Nephron (organoid): ENCODE data around the gene UBE3B.

Experiments
- H3K27ac Mint-ChIP-seq, 3 experiments: 2 replicates each; pipeline ENCODE4 v1.8.0; 2020; ENCODE audit warnings: mixed read lengths in 3 of 3, mild to moderate bottlenecking in 2 of 3, moderate library complexity in 1 of 3
- H3K27me3 Mint-ChIP-seq: 2 replicates; pipeline ENCODE4 v1.8.0; 2021; ENCODE audit warnings: low read depth, mild to moderate bottlenecking, moderate library complexity, mixed read lengths
- H3K36me3 Mint-ChIP-seq: 2 replicates; pipeline ENCODE4 v1.8.0; 2020; ENCODE audit warnings: low read depth, mixed read lengths
- H3K4me1 Mint-ChIP-seq: 2 replicates; pipeline ENCODE4 v1.8.0; 2020; ENCODE audit warnings: mixed read lengths
- H3K4me3 Mint-ChIP-seq, 3 experiments: 2 replicates each; pipeline ENCODE4 v1.8.0; 2020; ENCODE audit warnings: mild to moderate bottlenecking in 3 of 3, mixed read lengths in 3 of 3, moderate library complexity in 2 of 3
- H3K9me3 Mint-ChIP-seq: 2 replicates; pipeline ENCODE4 v1.8.0; 2020; ENCODE audit warnings: mixed read lengths
- CTCF ChIP-seq, 3 experiments: fragments of 200-600 bp; sonication (generic); IDR thresholded peaks; one replicate each; pipeline ENCODE4 v1.5.0; 2021; ENCODE audit warnings: antibody characterized with exemption in 3 of 3; ENCODE audit not compliant: unreplicated experiment in 3 of 3

Gene UBE3B

DNA sequence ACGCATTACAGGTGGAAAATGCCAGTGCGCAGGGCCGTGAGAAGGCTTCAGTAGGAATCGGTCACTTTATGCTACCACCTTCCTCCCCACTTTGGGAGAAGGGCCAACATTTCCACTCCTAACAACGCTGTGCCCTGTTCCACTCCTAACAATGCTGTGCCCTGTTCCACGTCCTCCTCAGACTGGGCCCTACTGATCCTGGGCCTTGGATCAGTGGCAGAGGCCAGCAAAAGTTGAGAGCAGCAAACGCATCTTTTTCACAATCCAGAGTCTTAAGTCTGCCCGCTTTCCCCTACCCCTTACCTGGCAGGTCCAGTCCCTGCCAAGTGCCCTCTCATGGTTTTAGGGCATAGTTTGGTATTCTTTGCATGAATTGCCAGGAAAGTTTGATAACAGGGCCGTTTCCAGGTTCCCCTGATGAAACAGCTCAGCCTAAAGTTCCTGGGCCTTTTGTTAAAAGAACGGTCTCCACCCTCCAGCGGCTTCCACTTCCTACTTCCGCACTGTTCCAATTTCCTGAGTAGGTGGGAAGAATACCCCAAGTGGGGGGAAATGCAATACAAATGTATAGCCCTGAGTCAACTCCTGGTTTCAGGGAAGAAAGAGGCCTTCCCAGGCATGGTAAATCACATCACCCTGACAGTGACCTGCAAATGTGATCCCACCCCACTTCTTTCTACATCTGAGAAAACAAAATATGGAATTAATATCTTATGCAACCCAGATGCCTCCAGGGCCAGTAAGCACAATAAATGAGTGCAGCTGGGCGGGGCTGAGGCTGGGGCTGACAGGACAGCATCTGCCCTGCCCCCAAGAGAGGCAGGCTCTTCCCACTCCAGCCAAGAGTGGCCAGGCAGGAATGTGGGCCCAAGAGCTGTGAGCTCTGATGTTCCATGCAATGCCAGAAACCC, 15.3 kb upstream of the UBE3B start:
- Mint-ChIP-seq H3K4me3 (peak overlapping the region; percentile 37 to 62 (median 51)), H3K36me3 (peaks cover 32% of the 10 kb centered on the region), H3K4me1 (peaks cover 91% of the 10 kb centered on the region), H3K27ac (peak overlapping the region; percentile 93 to 100 (median 99)), H3K9me3 (no peaks in the 10 kb centered on the region), H3K27me3 (no peaks in the 10 kb centered on the region)
- TF ChIP-seq CTCF (IDR thresholded peaks at IDR 0.05; ENCODE audit: unreplicated experiment in 3 of 3): no peak

- H3K36me3 Mint-ChIP-seq: peaks cover 25% of the 10 kb centered on the region
- peak overlapping the region; percentile 93 to 100 (median 99) for H3K27ac Mint-ChIP-seq
- H3K9me3 Mint-ChIP-seq: no peaks in the 10 kb centered on the region
Observed at GRCh38 chr12:109462868-109463692, 14.4 kb upstream of the UBE3B start.

GRCh38 chr12:109463756-109464155, 13.7 kb upstream of the UBE3B start:
- no peaks in the 10 kb centered on the region for H3K27me3 Mint-ChIP-seq
- peaks cover 27% of the 10 kb centered on the region for H3K36me3 Mint-ChIP-seq
- peak overlapping the region; percentile 93 to 100 (median 99) for H3K27ac Mint-ChIP-seq
- no peak for TF ChIP-seq CTCF (IDR thresholded peaks at IDR 0.05; ENCODE audit: unreplicated experiment in 3 of 3)
- H3K9me3 Mint-ChIP-seq: no peaks in the 10 kb centered on the region
- H3K4me1 Mint-ChIP-seq: peaks cover 76% of the 10 kb centered on the region
- peak overlapping the region; percentile 4 to 62 (median 37) for H3K4me3 Mint-ChIP-seq

More at GRCh38 chr12:109462868-109463692, 14.4 kb upstream of the UBE3B start:
- no peak for TF ChIP-seq CTCF (IDR thresholded peaks at IDR 0.05; ENCODE audit: unreplicated experiment in 3 of 3)
- Mint-ChIP-seq H3K4me3 (peak overlapping the region; percentile 37 to 62 (median 51)), H3K27me3 (no peaks in the 10 kb centered on the region), H3K4me1 (peaks cover 82% of the 10 kb centered on the region)

- Mint-ChIP-seq H3K27ac (peak overlapping the region; percentile 93 to 100 (median 99)), H3K4me3 (no peak overlapping the region), H3K27me3 (no peaks in the 10 kb centered on the region), H3K4me1 (peaks cover 66% of the 10 kb centered on the region), H3K9me3 (no peaks in the 10 kb centered on the region), H3K36me3 (peaks cover 23% of the 10 kb centered on the region)
- TF ChIP-seq CTCF (IDR thresholded peaks at IDR 0.05; ENCODE audit: unreplicated experiment in 3 of 3): no peak
Observed at GRCh38 chr12:109464642-109465351, 12.6 kb upstream of the UBE3B start.

DNA sequence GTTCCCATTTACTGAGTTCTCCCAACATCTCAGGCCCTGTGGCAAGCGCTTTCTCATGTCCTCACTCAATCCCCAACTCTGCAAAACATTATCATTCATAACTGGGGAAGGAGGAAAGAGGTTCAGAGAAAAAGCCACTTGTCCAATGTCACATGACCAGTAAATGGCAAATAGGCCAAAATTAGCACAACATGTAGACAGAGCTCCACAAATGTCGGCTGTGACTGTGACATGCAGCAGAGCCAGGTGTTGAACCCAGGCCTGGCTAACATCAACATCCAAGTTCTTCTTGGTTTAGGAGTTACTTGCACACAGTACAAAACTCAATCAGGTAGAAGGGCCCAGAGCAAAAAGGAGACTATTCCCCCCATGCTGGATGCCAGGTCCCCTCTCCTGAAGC, 11.1 kb upstream of the UBE3B start:
- Mint-ChIP-seq H3K4me3 (no peak overlapping the region), H3K4me1 (peaks cover 56% of the 10 kb centered on the region), H3K27ac (peak overlapping the region; percentile 6 to 53 (median 31)), H3K9me3 (no peaks in the 10 kb centered on the region), H3K27me3 (no peaks in the 10 kb centered on the region), H3K36me3 (peaks cover 28% of the 10 kb centered on the region)
- no peak for TF ChIP-seq CTCF (IDR thresholded peaks at IDR 0.05; ENCODE audit: unreplicated experiment in 3 of 3)
